H1 (cell line): Measurements from ENCODE around the gene RAP2A. TPM values are rescaled to one million over a fixed set of nuclear protein-coding genes. Genes with fewer than 3 reads are reported as not detected.

ENCODE experiments used
- CTCF ChIA-PET: fragments of 300-600 bp; sonication (Branson Sonifier 250); formaldehyde crosslinking; loops from one replicate; lab custom pipeline; 2021; ENCODE audit not compliant: partially characterized antibody; lab: Charles Lee
- POLR2A ChIA-PET: fragments of 300-600 bp; sonication (Branson Sonifier 250); formaldehyde crosslinking; loops from one replicate; lab custom pipeline; 2021; ENCODE audit warnings: inconsistent platforms; ENCODE audit not compliant: partially characterized antibody; lab: Charles Lee
- DNase-seq, 2 experiments: peaks; one replicate each; pipeline versions ENCODE4 v3.0.0 to v3.0.0-alpha.2; 2010 to 2022; ENCODE audit warnings: low spot score in 2 of 2, low read depth in 1 of 2, mixed read lengths in 1 of 2
- FAIRE-seq: peaks from 2 replicates; lab custom pipeline; 2011; peaks lifted over from hg19 to GRCh38; lab: Jason Lieb, UNC
- H2AFZ ChIP-seq: 2 replicates; pipeline ENCODE4 v1.8.1; 2012; ENCODE audit warnings: low read length, inconsistent platforms
- H2AK5ac ChIP-seq: 2 replicates; pipeline ENCODE4 v1.6.1; 2013; ENCODE audit warnings: low read depth, low read length
- H2BK120ac ChIP-seq: replicated peaks from 2 replicates; pipeline ENCODE3; 2013; ENCODE audit warnings: low read depth, low read length, inconsistent platforms
- H2BK12ac ChIP-seq: 2 replicates; pipeline ENCODE4 v1.6.1; 2013; ENCODE audit warnings: low read depth, low read length
- H2BK15ac ChIP-seq: 2 replicates; pipeline ENCODE4 v1.6.1; 2013; ENCODE audit warnings: low read length
- H2BK20ac ChIP-seq: 2 replicates; pipeline ENCODE4 v1.6.1; 2013; ENCODE audit warnings: low read length
- H2BK5ac ChIP-seq: 2 replicates; pipeline ENCODE4 v1.6.1; 2013; ENCODE audit warnings: low read depth, low read length
- H3K14ac ChIP-seq: 2 replicates; pipeline ENCODE4 v1.6.1; 2013; ENCODE audit warnings: inconsistent platforms; ENCODE audit not compliant: insufficient read length
- H3K18ac ChIP-seq: 2 replicates; pipeline ENCODE4 v1.6.1; 2013; ENCODE audit warnings: low read length; ENCODE audit errors: extremely low read depth
- H3K23ac ChIP-seq: 2 replicates; pipeline ENCODE4 v1.6.1; 2013; ENCODE audit warnings: inconsistent platforms; ENCODE audit not compliant: insufficient read length
- H3K23me2 ChIP-seq: 2 replicates; pipeline ENCODE4 v1.6.1; 2013; ENCODE audit warnings: low read depth, low read length
- H3K27ac ChIP-seq: 2 replicates; pipeline ENCODE4 v1.6.1; 2011; ENCODE audit warnings: low read depth, low read length, inconsistent platforms
- H3K27me3 ChIP-seq, 4 experiments: replicated peaks in 1 of 4; 1 replicate in 1 of 4; 2 replicates in 3 of 4; pipeline versions ENCODE4 v1.6.1 to v1.8.1; 2011 to 2013; ENCODE audit warnings: low read length in 3 of 4, mild to moderate bottlenecking in 3 of 4, inconsistent platforms in 2 of 4, mixed read lengths in 2 of 4, moderate library complexity in 1 of 4; ENCODE audit not compliant: control insufficient read depth in 3 of 4, insufficient read depth in 3 of 4; ENCODE audit errors: extremely low read depth in 1 of 4
- H3K36me3 ChIP-seq, 4 experiments: 2 replicates each; pipeline versions ENCODE4 v1.6.1 to v1.8.1; 2011 to 2013; ENCODE audit warnings: mild to moderate bottlenecking in 4 of 4, low read length in 3 of 4, moderate library complexity in 2 of 4, control low read depth in 1 of 4, inconsistent platforms in 1 of 4; ENCODE audit not compliant: insufficient read depth in 4 of 4, control insufficient read depth in 2 of 4
- H3K4ac ChIP-seq: replicated peaks from 2 replicates; pipeline ENCODE3; 2013; ENCODE audit warnings: low read length, low read depth, mixed read lengths, inconsistent platforms; ENCODE audit not compliant: insufficient read length
- H3K4me1 ChIP-seq, 4 experiments: replicated peaks in 1 of 4; 1 replicate in 1 of 4; 2 replicates in 3 of 4; pipeline versions ENCODE4 v1.6.1 to v1.8.1; 2011 to 2013; ENCODE audit warnings: low read length in 3 of 4, inconsistent platforms in 2 of 4, mixed read lengths in 1 of 4; ENCODE audit not compliant: insufficient read depth in 4 of 4, control insufficient read depth in 3 of 4
- H3K4me2 ChIP-seq, 2 experiments: 2 replicates each; pipeline versions ENCODE4 v1.6.1 to v1.8.1; 2011 to 2013; ENCODE audit warnings: low read depth in 2 of 2, low read length in 2 of 2, control low read depth in 1 of 2, inconsistent platforms in 1 of 2, mild to moderate bottlenecking in 1 of 2; ENCODE audit not compliant: insufficient read depth in 1 of 2
- H3K4me3 ChIP-seq, 4 experiments: fragments of 200-600, 300-600 bp in 1 of 4; sonication (generic), shearing (Covaris generic), sonication (Bioruptor Twin) in 1 of 4; 2 replicates each; pipeline versions ENCODE4 v1.5.1 to v1.8.1; 2011 to 2016; ENCODE audit warnings: low read length in 4 of 4, low read depth in 3 of 4, control low read depth in 2 of 4, inconsistent platforms in 2 of 4, mild to moderate bottlenecking in 2 of 4, mixed read lengths in 1 of 4, moderate library complexity in 1 of 4; ENCODE audit not compliant: insufficient read depth in 2 of 4; ENCODE audit errors: extremely low read depth in 1 of 4
- H3K56ac ChIP-seq: replicated peaks from 2 replicates; pipeline ENCODE3; 2013; ENCODE audit warnings: low read depth, mild to moderate bottlenecking, mixed read lengths, low read length, inconsistent platforms; ENCODE audit not compliant: insufficient read length
- H3K79me1 ChIP-seq: 2 replicates; pipeline ENCODE4 v1.6.1; 2013; ENCODE audit warnings: low read depth, low read length, control low read depth
- H3K79me2 ChIP-seq, 2 experiments: 2 replicates each; pipeline versions ENCODE4 v1.6.1 to v1.8.1; 2012 to 2013; ENCODE audit warnings: low read length in 2 of 2, mild to moderate bottlenecking in 2 of 2, inconsistent platforms in 1 of 2; ENCODE audit not compliant: insufficient read depth in 2 of 2, control insufficient read depth in 1 of 2
- H3K9ac ChIP-seq, 4 experiments: replicated peaks in 1 of 4; 1 replicate in 1 of 4; 2 replicates in 3 of 4; pipeline versions ENCODE4 v1.6.1 to v1.8.1; 2011 to 2013; ENCODE audit warnings: low read depth in 3 of 4, low read length in 3 of 4, control low read depth in 2 of 4, mild to moderate bottlenecking in 2 of 4, moderate library complexity in 2 of 4, inconsistent platforms in 1 of 4; ENCODE audit errors: extremely low read depth in 1 of 4
- H3K9me3 ChIP-seq, 2 experiments: 2 replicates each; pipeline versions ENCODE4 v1.6.1 to v1.8.1; 2012 to 2013; ENCODE audit warnings: mild to moderate bottlenecking in 2 of 2, moderate library complexity in 2 of 2, control low read depth in 1 of 2, inconsistent platforms in 1 of 2, low read depth in 1 of 2, low read length in 1 of 2, mixed read lengths in 1 of 2; ENCODE audit not compliant: insufficient read depth in 2 of 2
- H4K20me1 ChIP-seq, 2 experiments: replicated peaks in 1 of 2; 2 replicates each; pipeline versions ENCODE3 to v1.8.1; 2011 to 2013; ENCODE audit warnings: inconsistent platforms in 2 of 2, low read length in 2 of 2, mild to moderate bottlenecking in 1 of 2; ENCODE audit not compliant: insufficient read depth in 2 of 2, control insufficient read depth in 1 of 2
- H4K5ac ChIP-seq: 2 replicates; pipeline ENCODE4 v1.6.1; 2013; ENCODE audit warnings: low read length, low read depth, mixed read lengths, inconsistent platforms; ENCODE audit not compliant: insufficient read length
- H4K8ac ChIP-seq: 2 replicates; pipeline ENCODE4 v1.8.0; 2013; ENCODE audit warnings: mild to moderate bottlenecking, moderate library complexity, low read length, inconsistent platforms; ENCODE audit not compliant: insufficient read depth; ENCODE audit errors: extremely low read depth
- H4K91ac ChIP-seq: replicated peaks from 2 replicates; pipeline ENCODE3; 2013; ENCODE audit warnings: low read length, mixed read lengths, inconsistent platforms; ENCODE audit not compliant: insufficient read length
- CBX8 ChIP-seq: fragments of 300-800, 300-1000 bp; sonication (generic); IDR thresholded peaks from 2 replicates; pipeline ENCODE4 v1.7.1; 2016; ENCODE audit warnings: low read depth, low read length, borderline replicate concordance
- MAFK ChIP-seq: IDR thresholded peaks from 2 replicates; pipeline ENCODE4 v1.6.1; 2012; ENCODE audit warnings: low read depth, mild to moderate bottlenecking, improper control_type of control experiment, low read length
- PHF8 ChIP-seq: fragments of 200-600 bp; sonication (generic); conservative IDR thresholded peaks from 2 replicates; pipeline ENCODE4 v1.7.1; 2012; ENCODE audit warnings: low read depth, mild to moderate bottlenecking, inconsistent platforms, low read length, moderate library complexity
- RBBP5 ChIP-seq: IDR thresholded peaks from 2 replicates; pipeline ENCODE4 v1.7.1; 2012; ENCODE audit warnings: low read depth, mild to moderate bottlenecking, inconsistent platforms, low read length, moderate library complexity, borderline replicate concordance
- SIX5 ChIP-seq: IDR thresholded peaks from 2 replicates; pipeline ENCODE4 v1.6.1; 2011; ENCODE audit warnings: mild to moderate bottlenecking, low read depth, low read length
- SRF ChIP-seq: IDR thresholded peaks from 2 replicates; pipeline ENCODE4 v1.6.1; 2011; ENCODE audit warnings: mild to moderate bottlenecking, low read depth, low read length, moderate library complexity
- SUZ12 ChIP-seq: fragments of 200-600 bp; sonication (generic); IDR thresholded peaks from 2 replicates; pipeline ENCODE4 v1.6.1; 2012; ENCODE audit warnings: mild to moderate bottlenecking, inconsistent platforms, low read length, moderate library complexity, mixed read lengths
- WGBS, 2 experiments: shearing (Covaris generic) in 1 of 2; methylation state at CpG; one replicate each; pipeline versions ENCODE4 v1.1.6 to v1.1.7; 2013 to 2015; ENCODE audit warnings: low lambda C conversion rate in 2 of 2, mixed read lengths in 2 of 2, inconsistent platforms in 1 of 2, low coverage in 1 of 2, missing lambda C conversion rate in 1 of 2; ENCODE audit not compliant: insufficient replicate concordance in 2 of 2, insufficient coverage in 1 of 2, insufficient read length in 1 of 2; ENCODE audit errors: extremely low coverage in 1 of 2, missing lambda C conversion rate in 1 of 2; 5-methylcytosine and 5-hydroxymethylcytosine counted together
- polyA plus RNA-seq, 7 experiments: library from polyadenylated mRNA; depleted of rRNA in 3 of 7; stranded (reverse) in 5 of 7; unstranded in 2 of 7; fragments of >200 nt in 5 of 7; fragments of 200-250 nt in 2 of 7; gene quantifications; 1 replicate in 5 of 7; 2 replicates in 1 of 7; 4 replicates in 1 of 7; pipeline versions ENCODE4 v1.2.1 to v1.2.3, GENCODE V29; 2011 to 2013; ENCODE audit warnings: missing spikeins in 2 of 7, mixed read lengths in 2 of 7
- total RNA-seq: library from RNA; stranded (reverse); fragmentation: NEBNext Ultra II Directional; extraction: Animal tissue kit (Norgen Biotek cat#: 25700); gene quantifications from 2 replicates; pipeline ENCODE4 v1.2.1, GENCODE V29; 2021

Gene RAP2A
- total and polyA plus RNA-seq, 2 of the 8 experiments (the other 6 are each of a cell fraction or from before 2014, with no cell fraction given): 8.4 to 43.4 TPM

DNA sequence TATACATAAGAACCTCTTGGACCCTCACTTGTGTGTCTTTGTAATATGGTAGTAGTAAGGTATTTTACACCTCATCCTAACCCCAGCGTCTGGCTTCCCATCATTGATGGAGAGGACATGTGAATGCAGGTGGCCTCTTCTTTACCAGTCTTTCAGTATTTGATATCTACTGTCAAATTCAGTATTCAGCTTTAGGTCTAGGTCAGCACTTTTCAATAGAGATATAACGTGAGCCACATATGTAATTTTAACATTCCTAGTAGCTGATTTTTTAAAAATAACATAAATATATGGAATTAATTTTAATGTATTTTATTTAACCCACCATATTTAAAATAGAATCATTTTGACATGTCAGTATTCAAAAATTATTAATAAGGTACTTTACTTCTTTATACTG lies 2.9 kb downstream of the RAP2A start:
- FAIRE-seq: no peak
- Histone ChIP-seq H3K36me3 (peaks cover 0 to 7% (median 0%) of the 10 kb centered on the region in 4 experiments; a peak in 2 of 8 replicates), H2BK120ac (no peak overlapping the region), H3K79me1 (peaks cover 3% of the 10 kb centered on the region; the same call in 1 of the 2 replicates), H3K27ac (no peak overlapping the region), H2BK15ac (no peak overlapping the region), H3K14ac (no peak overlapping the region), H4K91ac (no peak overlapping the region), H2AK5ac (no peak overlapping the region), H3K56ac (no peak overlapping the region), H3K9me3 (no peaks in the 10 kb centered on the region), H4K5ac (no peak overlapping the region), H3K79me2 (peaks cover 3 to 57% of the 10 kb centered on the region in 2 experiments; a peak in 3 of 4 replicates), H2AFZ (no peak overlapping the region), H2BK12ac (no peak overlapping the region), H3K23ac (no peak overlapping the region), H3K4me2 (no peak overlapping the region; a peak in 1 of 4 replicates), H4K20me1 (peaks cover 0 to 3% of the 10 kb centered on the region in 2 experiments), H3K4me3 (no peak overlapping the region), H3K18ac (no peak overlapping the region), H3K4me1 (peaks cover 0 to 3% (median 1%) of the 10 kb centered on the region in 4 experiments; a peak in 2 of 7 replicates), H3K9ac (no peak overlapping the region), H2BK5ac (no peak overlapping the region), H3K4ac (no peak overlapping the region), H2BK20ac (no peak overlapping the region), H3K23me2 (peaks cover 12% of the 10 kb centered on the region), H3K27me3 (no peaks in the 10 kb centered on the region), H4K8ac (no peak overlapping the region)
- POLR2A ChIA-PET: no interaction called here
- 100% methylated on average over 2 of the region's 2 CpGs; no CpG with 5 or more reads in 1 of the 2 experiments for WGBS, 2 experiments
- DNase-seq: no peak
- CTCF ChIA-PET: no interaction called here
- TF ChIP-seq RBBP5 (no peak), CBX8 (no peak), SUZ12 (no peak), PHF8 (no peak), SRF (no peak), MAFK (no peak), SIX5 (no peak)
